Measurements from ENCODE around the gene STAP2. TPM values are rescaled to one million over a fixed set of nuclear protein-coding genes. Genes with fewer than 3 reads are reported as not detected.
A peak's percentile ranks its signal among the peaks of the same experiment; 100 is the strongest.

The STAP2 gene
- total and polyA plus RNA-seq, 10 of the 15 experiments (the other 5 are each of a cell fraction or from before 2014, with no cell fraction given): 0.84 to 22.4 (median 15.2) TPM

GRCh38 chr19:4375164-4376027 lies 36.8 kb upstream of the STAP2 start (continued):
- TF ChIP-seq, protein P1, sequence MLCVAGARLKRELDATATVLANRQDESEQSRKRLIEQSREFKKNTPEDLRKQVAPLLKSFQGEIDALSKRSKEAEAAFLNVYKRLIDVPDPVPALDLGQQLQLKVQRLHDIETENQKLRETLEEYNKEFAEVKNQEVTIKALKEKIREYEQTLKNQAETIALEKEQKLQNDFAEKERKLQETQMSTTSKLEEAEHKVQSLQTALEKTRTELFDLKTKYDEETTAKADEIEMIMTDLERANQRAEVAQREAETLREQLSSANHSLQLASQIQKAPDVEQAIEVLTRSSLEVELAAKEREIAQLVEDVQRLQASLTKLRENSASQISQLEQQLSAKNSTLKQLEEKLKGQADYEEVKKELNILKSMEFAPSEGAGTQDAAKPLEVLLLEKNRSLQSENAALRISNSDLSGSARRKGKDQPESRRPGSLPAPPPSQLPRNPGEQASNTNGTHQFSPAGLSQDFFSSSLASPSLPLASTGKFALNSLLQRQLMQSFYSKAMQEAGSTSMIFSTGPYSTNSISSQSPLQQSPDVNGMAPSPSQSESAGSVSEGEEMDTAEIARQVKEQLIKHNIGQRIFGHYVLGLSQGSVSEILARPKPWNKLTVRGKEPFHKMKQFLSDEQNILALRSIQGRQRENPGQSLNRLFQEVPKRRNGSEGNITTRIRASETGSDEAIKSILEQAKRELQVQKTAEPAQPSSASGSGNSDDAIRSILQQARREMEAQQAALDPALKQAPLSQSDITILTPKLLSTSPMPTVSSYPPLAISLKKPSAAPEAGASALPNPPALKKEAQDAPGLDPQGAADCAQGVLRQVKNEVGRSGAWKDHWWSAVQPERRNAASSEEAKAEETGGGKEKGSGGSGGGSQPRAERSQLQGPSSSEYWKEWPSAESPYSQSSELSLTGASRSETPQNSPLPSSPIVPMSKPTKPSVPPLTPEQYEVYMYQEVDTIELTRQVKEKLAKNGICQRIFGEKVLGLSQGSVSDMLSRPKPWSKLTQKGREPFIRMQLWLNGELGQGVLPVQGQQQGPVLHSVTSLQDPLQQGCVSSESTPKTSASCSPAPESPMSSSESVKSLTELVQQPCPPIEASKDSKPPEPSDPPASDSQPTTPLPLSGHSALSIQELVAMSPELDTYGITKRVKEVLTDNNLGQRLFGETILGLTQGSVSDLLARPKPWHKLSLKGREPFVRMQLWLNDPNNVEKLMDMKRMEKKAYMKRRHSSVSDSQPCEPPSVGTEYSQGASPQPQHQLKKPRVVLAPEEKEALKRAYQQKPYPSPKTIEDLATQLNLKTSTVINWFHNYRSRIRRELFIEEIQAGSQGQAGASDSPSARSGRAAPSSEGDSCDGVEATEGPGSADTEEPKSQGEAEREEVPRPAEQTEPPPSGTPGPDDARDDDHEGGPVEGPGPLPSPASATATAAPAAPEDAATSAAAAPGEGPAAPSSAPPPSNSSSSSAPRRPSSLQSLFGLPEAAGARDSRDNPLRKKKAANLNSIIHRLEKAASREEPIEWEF (IDR thresholded peaks at IDR 0.05; ENCODE audit: insufficient replicate concordance, low read depth, low read length): peak; percentile 23
- TF ChIP-seq JUNB (IDR thresholded peaks at IDR 0.05) (peak; percentile 43), MTA2 (IDR thresholded peaks at IDR 0.05; ENCODE audit: low read depth) (peak; percentile 24; the same call in 1 of the 2 replicates), ZNF592 (IDR thresholded peaks at IDR 0.05) (0 out of 2 replicates have a peak, but pooled peaks have one; percentile 9), HDAC6 (IDR thresholded peaks at IDR 0.05; ENCODE audit: unreplicated experiment) (no peak), CREB1 (IDR thresholded peaks at IDR 0.05; ENCODE audit: low read depth) (peak; percentile 57), STAT3 (IDR thresholded peaks at IDR 0.05; ENCODE audit: low read depth, low read length) (no peak), TBL1XR1 (IDR thresholded peaks at IDR 0.05; ENCODE audit: low read depth, low read length) (no peak), CTCF (IDR thresholded peaks at IDR 0.05 in 2 of 3, conservative IDR thresholded peaks at IDR 0.05 in 1 of 3; ENCODE audit: control insufficient read depth in 2 of 3, extremely low read depth in 1 of 3, insufficient read depth in 1 of 3, low read depth in 3 of 3, low read length in 3 of 3) (peak; percentile 58 to 69 (median 58)), MEF2B (IDR thresholded peaks at IDR 0.05; ENCODE audit: partially characterized antibody, poor library complexity, severe bottlenecking) (peak; percentile 95), ZNF217 (IDR thresholded peaks at IDR 0.05) (no peak)
- TF ChIP-seq, protein P2, sequence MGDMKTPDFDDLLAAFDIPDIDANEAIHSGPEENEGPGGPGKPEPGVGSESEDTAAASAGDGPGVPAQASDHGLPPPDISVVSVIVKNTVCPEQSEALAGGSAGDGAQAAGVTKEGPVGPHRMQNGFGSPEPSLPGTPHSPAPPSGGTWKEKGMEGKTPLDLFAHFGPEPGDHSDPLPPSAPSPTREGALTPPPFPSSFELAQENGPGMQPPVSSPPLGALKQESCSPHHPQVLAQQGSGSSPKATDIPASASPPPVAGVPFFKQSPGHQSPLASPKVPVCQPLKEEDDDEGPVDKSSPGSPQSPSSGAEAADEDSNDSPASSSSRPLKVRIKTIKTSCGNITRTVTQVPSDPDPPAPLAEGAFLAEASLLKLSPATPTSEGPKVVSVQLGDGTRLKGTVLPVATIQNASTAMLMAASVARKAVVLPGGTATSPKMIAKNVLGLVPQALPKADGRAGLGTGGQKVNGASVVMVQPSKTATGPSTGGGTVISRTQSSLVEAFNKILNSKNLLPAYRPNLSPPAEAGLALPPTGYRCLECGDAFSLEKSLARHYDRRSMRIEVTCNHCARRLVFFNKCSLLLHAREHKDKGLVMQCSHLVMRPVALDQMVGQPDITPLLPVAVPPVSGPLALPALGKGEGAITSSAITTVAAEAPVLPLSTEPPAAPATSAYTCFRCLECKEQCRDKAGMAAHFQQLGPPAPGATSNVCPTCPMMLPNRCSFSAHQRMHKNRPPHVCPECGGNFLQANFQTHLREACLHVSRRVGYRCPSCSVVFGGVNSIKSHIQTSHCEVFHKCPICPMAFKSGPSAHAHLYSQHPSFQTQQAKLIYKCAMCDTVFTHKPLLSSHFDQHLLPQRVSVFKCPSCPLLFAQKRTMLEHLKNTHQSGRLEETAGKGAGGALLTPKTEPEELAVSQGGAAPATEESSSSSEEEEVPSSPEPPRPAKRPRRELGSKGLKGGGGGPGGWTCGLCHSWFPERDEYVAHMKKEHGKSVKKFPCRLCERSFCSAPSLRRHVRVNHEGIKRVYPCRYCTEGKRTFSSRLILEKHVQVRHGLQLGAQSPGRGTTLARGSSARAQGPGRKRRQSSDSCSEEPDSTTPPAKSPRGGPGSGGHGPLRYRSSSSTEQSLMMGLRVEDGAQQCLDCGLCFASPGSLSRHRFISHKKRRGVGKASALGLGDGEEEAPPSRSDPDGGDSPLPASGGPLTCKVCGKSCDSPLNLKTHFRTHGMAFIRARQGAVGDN (IDR thresholded peaks at IDR 0.05): peak; percentile 35; the same call in 1 of the 2 replicates

All from GM12878 (cell line).